Lung (tissue), 12 donors: ENCODE data around the gene SLC25A52. TPM values are rescaled to one million over a fixed set of nuclear protein-coding genes. Genes with fewer than 3 reads are reported as not detected.
"Not testable (repeated sequence)": the region's sequence is repeated elsewhere in the genome, so short reads cannot be mapped to it uniquely, and the experiment has no call there.

Experiments used
- ATAC-seq: fragments of 200-7000 bp; cut with Tn5 transposase; one replicate; pipeline ENCODE4 v1.9.1; 2020; ENCODE audit warnings: moderate number of reproducible peaks; ENCODE audit not compliant: insufficient read depth, low FRiP score
- DNase-seq, 3 donors: peaks; one replicate each; pipeline ENCODE4 v3.0.0-alpha.2; 2013 to 2017
- H3K27ac ChIP-seq, 2 donors: one replicate each; pipeline ENCODE4 v1.5.1; 2013; ENCODE audit warnings: mild to moderate bottlenecking in 2 of 2, moderate library complexity in 2 of 2, control low read depth in 1 of 2, inconsistent platforms in 1 of 2, low read depth in 1 of 2, low read length in 1 of 2
- H3K27me3 ChIP-seq, 3 donors: one replicate each; pipeline ENCODE4 v1.5.1; 2013; ENCODE audit warnings: low read length in 2 of 3; ENCODE audit not compliant: control insufficient read depth in 3 of 3, insufficient read depth in 3 of 3
- H3K36me3 ChIP-seq, 4 donors: one replicate each; pipeline ENCODE4 v1.5.1; 2013; ENCODE audit warnings: low read length in 4 of 4, mild to moderate bottlenecking in 1 of 4, moderate library complexity in 1 of 4; ENCODE audit not compliant: control insufficient read depth in 4 of 4, insufficient read depth in 4 of 4
- H3K4me1 ChIP-seq, 5 donors: one replicate each; pipeline ENCODE4 v1.5.1; 2013; ENCODE audit warnings: low read length in 5 of 5, mild to moderate bottlenecking in 2 of 5, moderate library complexity in 1 of 5; ENCODE audit not compliant: control insufficient read depth in 5 of 5, insufficient read depth in 5 of 5
- H3K4me3 ChIP-seq: one replicate; pipeline ENCODE4 v1.5.1; 2013; ENCODE audit warnings: mild to moderate bottlenecking, control low read depth, moderate library complexity
- H3K9ac ChIP-seq, 2 donors: one replicate each; pipeline ENCODE4 v1.5.1; 2013; ENCODE audit warnings: low read length in 2 of 2, control low read depth in 1 of 2; ENCODE audit not compliant: insufficient read depth in 1 of 2
- H3K9me3 ChIP-seq, 4 donors: one replicate each; pipeline ENCODE4 v1.5.1; 2013; ENCODE audit warnings: low read length in 3 of 4, mild to moderate bottlenecking in 1 of 4, moderate library complexity in 1 of 4; ENCODE audit not compliant: control insufficient read depth in 4 of 4, insufficient read depth in 3 of 4
- CTCF ChIP-seq: IDR thresholded peaks from 2 replicates; pipeline ENCODE4 v1.5.1; 2012; ENCODE audit warnings: mild to moderate bottlenecking; ENCODE audit errors: control extremely low read depth, extremely low read depth
- WGBS, 2 donors: extraction: QIAGEN DNeasy Blood & Tissue Kit; methylation state at CpG; one replicate each; pipeline ENCODE4 v1.1.7; 2013; 5-methylcytosine and 5-hydroxymethylcytosine counted together
- polyA plus RNA-seq, 2 donors: library from polyadenylated mRNA; stranded (reverse); fragments of 200-250 nt; gene quantifications; one replicate each; pipeline ENCODE4 v1.2.1, GENCODE V29; 2013
- total RNA-seq, 2 donors: library from RNA; depleted of rRNA in 1 of 2; stranded (reverse); fragments of >200 nt in 1 of 2; gene quantifications; one replicate each; pipeline ENCODE4 v1.2.1, GENCODE V29; 2014 to 2021
- donor health status: control.
- donor health status: control.
- donor health status: Bipolar disorder and iron deficiency.
- donor health status: healthy.
- donor health status: DM: yes; HTN: yes; CAD: no.

SLC25A52 gene
- total and polyA plus RNA-seq, 4 donors: 0.02 to 0.31 (median 0.21) TPM; not detected in 1

- Histone ChIP-seq H3K36me3 (no peaks in the 10 kb centered on the region), H3K27ac (no peak overlapping the region), H3K4me3 (no peak overlapping the region), H3K4me1 (no peaks in the 10 kb centered on the region), H3K9me3 (no peaks in the 10 kb centered on the region), H3K9ac (no peak overlapping the region), H3K27me3 (no peaks in the 10 kb centered on the region)
- 78 to 82% methylated on average over 4 of the region's 4 CpGs for WGBS, 2 donors
- no peak for DNase-seq
- no peak for TF ChIP-seq CTCF
- no peak for ATAC-seq
These were observed 14.3 kb downstream of the SLC25A52 start for GRCh38 chr18:31746396-31746795.

- Histone ChIP-seq H3K27me3 (no peaks in the 10 kb centered on the region), H3K4me1 (no peaks in the 10 kb centered on the region), H3K4me3 (no peak overlapping the region), H3K9ac (no peak overlapping the region), H3K9me3 (no peaks in the 10 kb centered on the region), H3K36me3 (no peaks in the 10 kb centered on the region), H3K27ac (no peak overlapping the region)
- 85 to 90% methylated on average over 15 of the region's 15 CpGs for WGBS, 2 donors
- ATAC-seq (no peak), DNase-seq (no peak)
- no peak for TF ChIP-seq CTCF
These were observed 16.2 kb downstream of the SLC25A52 start for GRCh38 chr18:31744321-31745067.

- not testable (repeated sequence) for ATAC-seq, H3K9me3 ChIP-seq, H3K27me3 ChIP-seq, H3K36me3 ChIP-seq, H3K4me3 ChIP-seq, H3K9ac ChIP-seq, H3K4me1 ChIP-seq, H3K27ac ChIP-seq
- DNase-seq: peak in 2 of 3 donors; percentile 36 to 55
- WGBS, 2 donors: 71 to 86% methylated on average over 3 to 5 of the region's 5 CpGs
These were observed 17.1 kb downstream of the SLC25A52 start for GRCh38 chr18:31743600-31743999.

- H3K9ac ChIP-seq: no peak overlapping the region
- peak; percentile 66 for TF ChIP-seq CTCF
- 59 to 70% methylated on average over 4 of the region's 4 CpGs for WGBS, 2 donors
- peak in 2 of 3 donors; percentile 39 to 42 for DNase-seq
- no peaks in the 10 kb centered on the region for H3K36me3 ChIP-seq
- ATAC-seq: no peak
- H3K9me3 ChIP-seq: no peaks in the 10 kb centered on the region
- no peaks in the 10 kb centered on the region for H3K27me3 ChIP-seq
- no peak overlapping the region for H3K4me3 ChIP-seq
- peaks cover 0 to 2% (median 0%) of the 10 kb centered on the region in 5 donors for H3K4me1 ChIP-seq
- no peak overlapping the region for H3K27ac ChIP-seq
These were observed 19.5 kb downstream of the SLC25A52 start for GRCh38 chr18:31741097-31741735.
